Fibroblast of skin of right quadriceps (primary cell): ENCODE results near the gene ECE1.
"Not testable (repeated sequence)": the region's sequence is repeated elsewhere in the genome, so short reads cannot be mapped to it uniquely, and the experiment has no call there.

ENCODE experiments used
- DNase-seq: peaks from one replicate; pipeline ENCODE4 v3.0.0-alpha.2; 2013

ECE1 gene

GRCh38 chr1:21175324-21175669, 115.0 kb downstream of the ECE1 start:
- peak; percentile 41 for DNase-seq

- DNase-seq: peak; percentile 81
Measured at GRCh38 chr1:21174654-21175323, 115.5 kb downstream of the ECE1 start.

GRCh38 chr1:21174230-21174629, 116.0 kb downstream of the ECE1 start:
- DNase-seq: no peak

GRCh38 chr1:21173096-21173495, 117.2 kb downstream of the ECE1 start:
- not testable (repeated sequence) for DNase-seq

GRCh38 chr1:21170837-21171236, 119.4 kb downstream of the ECE1 start:
- peak; percentile 82 for DNase-seq

GRCh38 chr1:21168444-21168843, 121.8 kb downstream of the ECE1 start:
- no peak for DNase-seq
